Adrenal gland (tissue), 12 donors: ENCODE measurements around the gene KNTC1. TPM values are rescaled to one million over a fixed set of nuclear protein-coding genes. Genes with fewer than 3 reads are reported as not detected.
"Not testable (repeated sequence)": the region's sequence is repeated elsewhere in the genome, so short reads cannot be mapped to it uniquely, and the experiment has no call there.

Experiments used
- DNase-seq, 7 donors: peaks; one replicate each; pipeline ENCODE4 v3.0.0-alpha.2; 2019 to 2020
- H3K27ac ChIP-seq, 5 donors: fragments of 200-600 bp; sonication (generic) in 4 of 5; 1 replicate in 3 of 5; 2 replicates in 2 of 5; pipeline versions ENCODE4 v1.5.1 to v1.8.0; 2016 to 2020; ENCODE audit warnings: mild to moderate bottlenecking in 1 of 5
- H3K27me3 ChIP-seq: fragments of 200-600 bp; 2 replicates; pipeline ENCODE4 v1.8.0; 2021
- H3K36me3 ChIP-seq, 2 donors: fragments of 200-600 bp; replicated peaks in 1 of 2; 1 replicate in 1 of 2; 2 replicates in 1 of 2; pipeline versions ENCODE4 v1.5.1 to v1.8.0; 2018 to 2022
- H3K4me1 ChIP-seq, 2 donors: fragments of 200-600 bp; replicated peaks in 1 of 2; 1 replicate in 1 of 2; 2 replicates in 1 of 2; pipeline versions ENCODE4 v1.5.1 to v1.8.0; 2018 to 2021
- H3K4me3 ChIP-seq, 4 donors: fragments of 200-600 bp; sonication (generic) in 3 of 4; one replicate each; pipeline ENCODE4 v1.5.1; 2016 to 2018
- H3K9me3 ChIP-seq, 3 donors: fragments of 200-600 bp; sonication (generic) in 1 of 3; replicated peaks in 1 of 3; 1 replicate in 2 of 3; 2 replicates in 1 of 3; pipeline versions ENCODE4 v1.5.1 to v1.8.0; 2016 to 2021
- CTCF ChIP-seq, 6 experiments: fragments of 450-650 bp in 4 of 6; fragments of 200-600 bp in 2 of 6; sonication (generic) in 1 of 6; IDR thresholded peaks; 1 replicate in 5 of 6; 2 replicates in 1 of 6; pipeline versions ENCODE4 v1.5.1 to v1.8.0; 2016 to 2021; ENCODE audit warnings: antibody characterized with exemption in 6 of 6, mild to moderate bottlenecking in 2 of 6, moderate library complexity in 1 of 6
- POLR2A ChIP-seq, 2 donors: fragments of 450-650 bp; IDR thresholded peaks; one replicate each; pipeline ENCODE4 v1.6.1; 2017; ENCODE audit warnings: antibody characterized with exemption in 2 of 2, mild to moderate bottlenecking in 2 of 2, moderate library complexity in 1 of 2
- WGBS, 4 donors: extraction: QIAGEN DNeasy Blood & Tissue Kit in 2 of 4; methylation state at CpG; one replicate each; pipeline versions ENCODE4 v1.1.5 to v1.1.7; 2013 to 2017; 5-methylcytosine and 5-hydroxymethylcytosine counted together
- intact Hi-C, 2 donors: fragments of 100-400 bp; cut with DNase I; formaldehyde crosslinking; loops; one replicate each; pipeline versions ENCODE4 v1.14.1 to v1.15.0; 2022 to 2023
- polyA plus RNA-seq, 3 donors: library from polyadenylated mRNA; stranded (reverse); fragments of 200-250 nt in 2 of 3; fragments of 350-450 nt in 1 of 3; fragmentation: Illumina TruSeq in 1 of 3; extraction: RNeasy Lipid Tissue Mini Kit (QIAGEN cat#74804) in 1 of 3; gene quantifications; one replicate each; pipeline ENCODE4 v1.2.3, GENCODE V29; 2013 to 2014
- total RNA-seq, 9 donors: library from RNA; depleted of rRNA in 4 of 9; stranded (reverse); fragments of >200 nt in 4 of 9; fragments of 120-200 nt in 1 of 9; fragmentation: NEBNext Ultra II Directional in 1 of 9; extraction: Animal tissue kit (Norgen Biotek cat#: 25700) in 1 of 9; gene quantifications; one replicate each; pipeline versions ENCODE4 v1.1.0 to v1.2.4, GENCODE V29; 2013 to 2023
- donor health status: healthy with polysubstance abuse.
- donor health status: Bipolar disorder and iron deficiency.
- donor health status: DM: yes; HTN: yes; CAD: no.
- donor health status: DM: no; HTN: no; CAD: no.
- donor health status: DM: no; HTN: no; CAD: no.
- donor health status: DM: yes; HTN: yes; CAD: no.

Gene KNTC1
- total and polyA plus RNA-seq, 12 donors: 5.7 to 38.5 (median 13.8) TPM

GRCh38 chr12:122483969-122484368, 43.1 kb upstream of the KNTC1 start:
- WGBS, 4 donors: 85 to 98% (median 93%) methylated on average over 5 of the region's 5 CpGs
- TF ChIP-seq CTCF (IDR thresholded peaks at IDR 0.05) (no peak), POLR2A (IDR thresholded peaks at IDR 0.05) (no peak)
- no peak overlapping the region for H3K27ac ChIP-seq
- DNase-seq: no peak
- no peaks in the 10 kb centered on the region for H3K27me3 ChIP-seq
- H3K9me3 ChIP-seq: no peaks in the 10 kb centered on the region
- peaks cover 0 to 87% of the 10 kb centered on the region in 2 donors for H3K36me3 ChIP-seq
- intact Hi-C loops: no loop called here
- no peak overlapping the region for H3K4me3 ChIP-seq
- H3K4me1 ChIP-seq: no peaks in the 10 kb centered on the region

GRCh38 chr12:122484385-122484784, 42.7 kb upstream of the KNTC1 start:
- H3K4me3 ChIP-seq, DNase-seq, H3K27me3 ChIP-seq, H3K9me3 ChIP-seq, H3K4me1 ChIP-seq, intact Hi-C loops, H3K27ac ChIP-seq: not testable (repeated sequence)
- H3K36me3 ChIP-seq: peaks cover 0 to 87% of the 10 kb centered on the region in 2 donors
- 93 to 100% (median 100%) methylated on average over 1 of the region's 1 CpG for WGBS, 4 donors

- H3K27me3 ChIP-seq, intact Hi-C loops, H3K4me3 ChIP-seq, H3K4me1 ChIP-seq, H3K27ac ChIP-seq, H3K9me3 ChIP-seq, DNase-seq: not testable (repeated sequence)
- H3K36me3 ChIP-seq: peaks cover 0 to 85% of the 10 kb centered on the region in 2 donors
- WGBS, 4 donors: 93 to 96% (median 94%) methylated on average over 6 of the region's 6 CpGs
Observed at GRCh38 chr12:122486360-122486759, 40.7 kb upstream of the KNTC1 start.

- Histone ChIP-seq H3K27me3 (no peaks in the 10 kb centered on the region), H3K4me1 (no peaks in the 10 kb centered on the region), H3K9me3 (no peaks in the 10 kb centered on the region), H3K36me3 (peaks cover 0 to 83% of the 10 kb centered on the region in 2 donors), H3K4me3 (no peak overlapping the region), H3K27ac (no peak overlapping the region)
- TF ChIP-seq CTCF (IDR thresholded peaks at IDR 0.05) (no peak), POLR2A (IDR thresholded peaks at IDR 0.05) (no peak)
- 96 to 97% (median 97%) methylated on average over 7 of the region's 7 CpGs for WGBS, 4 donors
- intact Hi-C loops: no loop called here
- peak in 1 of 7 donors; percentile 2 for DNase-seq
Observed at GRCh38 chr12:122486805-122487426, 40.1 kb upstream of the KNTC1 start.

DNA sequence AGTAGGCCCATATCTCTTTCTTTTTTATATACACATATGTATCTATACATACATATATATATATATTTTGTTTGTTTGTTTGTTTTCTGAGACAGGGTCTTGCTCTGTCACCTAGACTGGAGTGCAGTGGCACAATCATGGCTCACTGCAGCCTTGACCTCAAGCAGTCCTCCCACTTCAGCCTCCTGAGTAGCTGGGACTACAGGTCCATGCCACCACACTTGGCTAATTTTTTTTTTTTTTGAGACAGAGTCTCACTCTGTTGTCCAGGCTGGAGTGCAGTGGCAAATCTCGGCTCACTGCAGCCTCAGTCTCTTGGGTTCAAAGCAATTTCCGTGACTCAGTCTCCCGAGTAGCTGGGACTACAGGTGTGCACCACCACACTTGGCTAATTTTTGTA, 39.2 kb upstream of the KNTC1 start:
- H3K27me3 ChIP-seq, H3K9me3 ChIP-seq, DNase-seq, H3K4me1 ChIP-seq, H3K4me3 ChIP-seq, intact Hi-C loops, H3K27ac ChIP-seq: not testable (repeated sequence)
- 95 to 100% (median 98%) methylated on average over 3 of the region's 3 CpGs for WGBS, 4 donors
- peaks cover 0 to 85% of the 10 kb centered on the region in 2 donors for H3K36me3 ChIP-seq

DNA sequence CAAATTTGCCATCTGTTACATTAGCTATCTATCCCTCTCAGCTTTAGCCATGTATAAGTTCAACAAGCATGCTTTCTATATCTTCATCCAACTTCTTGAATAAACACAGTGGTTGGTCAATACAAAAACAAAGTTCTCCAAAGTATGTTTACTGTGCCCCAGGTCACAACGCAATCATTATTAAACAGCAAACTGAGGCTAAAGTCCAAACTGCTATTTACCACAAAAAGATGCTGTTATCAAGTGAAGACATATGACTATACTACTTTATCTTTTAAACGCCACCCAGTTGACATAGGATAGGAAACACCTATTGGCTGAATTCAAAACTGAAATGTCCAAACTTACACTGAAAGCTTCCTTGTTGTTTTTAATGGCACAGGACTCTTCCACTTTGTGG, 38.0 kb upstream of the KNTC1 start:
- H3K4me1 ChIP-seq: no peaks in the 10 kb centered on the region
- peaks cover 0 to 75% of the 10 kb centered on the region in 2 donors for H3K36me3 ChIP-seq
- H3K4me3 ChIP-seq: no peak overlapping the region
- no peaks in the 10 kb centered on the region for H3K9me3 ChIP-seq
- TF ChIP-seq CTCF (IDR thresholded peaks at IDR 0.05) (no peak), POLR2A (IDR thresholded peaks at IDR 0.05) (no peak)
- no peaks in the 10 kb centered on the region for H3K27me3 ChIP-seq
- DNase-seq: no peak
- intact Hi-C loops: no loop called here
- H3K27ac ChIP-seq: no peak overlapping the region
- WGBS, 4 donors: 94 to 98% (median 95%) methylated on average over 2 of the region's 2 CpGs
